Esophagus squamous epithelium (tissue), 5 donors: ENCODE data around the gene SCRT2. TPM values are rescaled to one million over a fixed set of nuclear protein-coding genes. Genes with fewer than 3 reads are reported as not detected.

Experiments used
- DNase-seq: peaks from one replicate; lab custom pipeline; 2025; lab: John Stamatoyannopoulos, UW
- H3K27ac ChIP-seq, 4 donors: fragments of 200-600 bp; sonication (generic); one replicate each; pipeline ENCODE4 v1.5.1; 2016 to 2019; ENCODE audit warnings: mild to moderate bottlenecking in 1 of 4
- H3K27me3 ChIP-seq, 4 donors: fragments of 200-600 bp; sonication (generic); 1 replicate in 3 of 4; 2 replicates in 1 of 4; pipeline versions ENCODE4 v1.5.1 to v1.6.0; 2017 to 2021; ENCODE audit warnings: antibody characterized with exemption in 1 of 4
- H3K36me3 ChIP-seq, 3 donors: fragments of 200-600 bp; sonication (generic); one replicate each; pipeline ENCODE4 v1.5.1; 2016 to 2019
- H3K4me1 ChIP-seq, 3 donors: fragments of 200-600 bp; sonication (generic); one replicate each; pipeline ENCODE4 v1.5.1; 2017 to 2019
- H3K4me3 ChIP-seq, 4 donors: fragments of 200-600 bp; sonication (generic); 1 replicate in 3 of 4; 2 replicates in 1 of 4; pipeline ENCODE4 v1.5.1; 2016 to 2019; ENCODE audit warnings: mild to moderate bottlenecking in 2 of 4, moderate library complexity in 1 of 4
- H3K9me3 ChIP-seq, 3 donors: fragments of 200-600 bp; sonication (generic); one replicate each; pipeline ENCODE4 v1.5.1; 2016 to 2019
- CTCF ChIP-seq, 6 experiments: fragments of 450-650 bp in 4 of 6; fragments of 200-600 bp in 2 of 6; sonication (generic) in 2 of 6; IDR thresholded peaks; one replicate each; pipeline ENCODE4 v1.5.1; 2016 to 2019; ENCODE audit warnings: antibody characterized with exemption in 6 of 6, mild to moderate bottlenecking in 4 of 6, moderate library complexity in 4 of 6
- POLR2A ChIP-seq, 4 donors: fragments of 450-650 bp; IDR thresholded peaks; one replicate each; pipeline ENCODE4 v1.6.1; 2017; ENCODE audit warnings: antibody characterized with exemption in 4 of 4, mild to moderate bottlenecking in 4 of 4, moderate library complexity in 3 of 4
- WGBS, 2 donors: methylation state at CpG; one replicate each; pipeline ENCODE4 v1.1.5; 2018; 5-methylcytosine and 5-hydroxymethylcytosine counted together
- intact Hi-C: fragments of 100-400 bp; cut with DNase I; formaldehyde crosslinking; loops from one replicate; pipeline ENCODE4 v1.15.0; 2022
- total RNA-seq, 4 donors: library from RNA; depleted of rRNA; stranded (reverse); fragments of >200 nt; gene quantifications; one replicate each; pipeline ENCODE4 v1.1.0, GENCODE V29; 2016
- donor health status: DM: yes; HTN: yes; CAD: no.

Gene SCRT2
- total RNA-seq, 4 donors from 2014 or later, result not detected

GRCh38 chr20:625360-625932 is 50.2 kb downstream of the SCRT2 start:
- Histone ChIP-seq H3K4me3 (no peak overlapping the region), H3K9me3 (no peaks in the 10 kb centered on the region), H3K4me1 (no peaks in the 10 kb centered on the region), H3K27me3 (peaks cover 0 to 65% (median 0%) of the 10 kb centered on the region in 4 donors), H3K36me3 (no peaks in the 10 kb centered on the region), H3K27ac (no peak overlapping the region)
- WGBS, 2 donors, result 77 to 86% methylated on average over 4 of the region's 4 CpGs
- intact Hi-C loops, result no loop called here
- DNase-seq, result no peak
- TF ChIP-seq POLR2A (IDR thresholded peaks at IDR 0.05) (no peak), CTCF (IDR thresholded peaks at IDR 0.05) (no peak)

GRCh38 chr20:623704-624103 is 51.9 kb downstream of the SCRT2 start:
- TF ChIP-seq CTCF (IDR thresholded peaks at IDR 0.05) (no peak), POLR2A (IDR thresholded peaks at IDR 0.05) (no peak)
- Histone ChIP-seq H3K27ac (no peak overlapping the region), H3K4me3 (no peak overlapping the region), H3K4me1 (no peaks in the 10 kb centered on the region), H3K27me3 (peaks cover 0 to 67% (median 0%) of the 10 kb centered on the region in 4 donors), H3K36me3 (no peaks in the 10 kb centered on the region), H3K9me3 (peaks cover 0 to 1% (median under 1%) of the 10 kb centered on the region in 3 donors)
- DNase-seq, result no peak
- WGBS, 2 donors, result 53 to 59% methylated on average over 4 of the region's 4 CpGs
- intact Hi-C loops, result no loop called here

- no peaks in the 10 kb centered on the region for H3K4me1 ChIP-seq
- no peak overlapping the region for H3K4me3 ChIP-seq
- no peak for TF ChIP-seq POLR2A (IDR thresholded peaks at IDR 0.05)
- TF ChIP-seq CTCF (IDR thresholded peaks at IDR 0.05), result no peak
- DNase-seq, result no peak
- 6 to 17% methylated on average over 1 to 2 of the region's 4 CpGs for WGBS, 2 donors
- peaks cover 0 to 8% (median 3%) of the 10 kb centered on the region in 3 donors for H3K9me3 ChIP-seq
- intact Hi-C loops, result no loop called here
- no peak overlapping the region for H3K27ac ChIP-seq
- no peaks in the 10 kb centered on the region for H3K36me3 ChIP-seq
- peaks cover 0 to 74% (median 0%) of the 10 kb centered on the region in 4 donors for H3K27me3 ChIP-seq
These were observed 52.6 kb downstream of the SCRT2 start for GRCh38 chr20:623021-623420.

- Histone ChIP-seq H3K27me3 (peaks cover 0 to 83% (median 0%) of the 10 kb centered on the region in 4 donors), H3K27ac (no peak overlapping the region), H3K36me3 (no peaks in the 10 kb centered on the region), H3K4me3 (no peak overlapping the region), H3K4me1 (no peaks in the 10 kb centered on the region), H3K9me3 (peaks cover 0 to 12% (median 3%) of the 10 kb centered on the region in 3 donors)
- 61 to 73% methylated on average over 4 to 7 of the region's 7 CpGs for WGBS, 2 donors
- DNase-seq, result no peak
- intact Hi-C loops, result no loop called here
- no peak for TF ChIP-seq POLR2A (IDR thresholded peaks at IDR 0.05)
- no peak for TF ChIP-seq CTCF (IDR thresholded peaks at IDR 0.05)
These were observed 53.4 kb downstream of the SCRT2 start for GRCh38 chr20:622161-622560.

- Histone ChIP-seq H3K9me3 (peaks cover 0 to 12% (median 3%) of the 10 kb centered on the region in 3 donors), H3K4me3 (no peak overlapping the region), H3K27ac (no peak overlapping the region), H3K36me3 (no peaks in the 10 kb centered on the region), H3K27me3 (peaks cover 0 to 89% (median 0%) of the 10 kb centered on the region in 4 donors), H3K4me1 (no peaks in the 10 kb centered on the region)
- DNase-seq, result no peak
- TF ChIP-seq CTCF (IDR thresholded peaks at IDR 0.05) (no peak), POLR2A (IDR thresholded peaks at IDR 0.05) (no peak)
- intact Hi-C loops, result no loop called here
- 24 to 25% methylated on average over 4 to 5 of the region's 5 CpGs for WGBS, 2 donors
These were observed 54.4 kb downstream of the SCRT2 start for GRCh38 chr20:621125-621756.
